A673 (cell line): ENCODE measurements around the gene ZC3HAV1L.

Source experiments
- CTCF ChIP-seq: fragments of 300-800, 200-600 bp; sonication (generic); conservative IDR thresholded peaks from 2 replicates; pipeline ENCODE4 v1.5.1; 2017; ENCODE audit warnings: low read depth, mild to moderate bottlenecking, antibody characterized with exemption, low read length, moderate library complexity, mixed read lengths
- EZH2 ChIP-seq: fragments of 200-600 bp; sonication (generic); IDR thresholded peaks from 2 replicates; pipeline ENCODE4 v1.6.1; 2017; ENCODE audit warnings: borderline replicate concordance, low read depth, mild to moderate bottlenecking, mixed read lengths, antibody characterized with exemption, low read length; ENCODE audit not compliant: poor library complexity, severe bottlenecking

DNA sequence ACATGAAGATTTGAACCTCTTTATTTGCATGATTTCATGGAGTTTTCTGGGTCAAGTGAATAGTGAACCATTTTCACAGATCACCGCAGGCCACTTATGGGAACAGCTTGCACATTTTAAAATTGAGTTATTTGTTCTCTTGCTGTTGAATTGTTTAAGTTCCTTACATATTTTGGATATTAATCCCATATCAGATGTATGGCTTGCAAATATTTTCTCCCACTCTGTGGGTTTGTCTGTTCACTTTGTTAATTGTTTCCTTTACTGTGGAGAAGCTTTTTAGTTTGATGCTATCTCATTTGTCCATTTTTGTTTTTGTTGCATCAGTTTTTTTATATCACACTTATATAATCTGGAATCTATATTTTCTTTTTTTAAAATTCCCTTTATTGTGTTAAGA lies 14.1 kb upstream of the ZC3HAV1L start:
- TF ChIP-seq CTCF (no peak), EZH2 (no peak)
